ENCODE data around the gene PACRGL.
"Not testable (repeated sequence)": the region's sequence is repeated elsewhere in the genome, so short reads cannot be mapped to it uniquely, and the experiment has no call there.

Gene PACRGL

DNA sequence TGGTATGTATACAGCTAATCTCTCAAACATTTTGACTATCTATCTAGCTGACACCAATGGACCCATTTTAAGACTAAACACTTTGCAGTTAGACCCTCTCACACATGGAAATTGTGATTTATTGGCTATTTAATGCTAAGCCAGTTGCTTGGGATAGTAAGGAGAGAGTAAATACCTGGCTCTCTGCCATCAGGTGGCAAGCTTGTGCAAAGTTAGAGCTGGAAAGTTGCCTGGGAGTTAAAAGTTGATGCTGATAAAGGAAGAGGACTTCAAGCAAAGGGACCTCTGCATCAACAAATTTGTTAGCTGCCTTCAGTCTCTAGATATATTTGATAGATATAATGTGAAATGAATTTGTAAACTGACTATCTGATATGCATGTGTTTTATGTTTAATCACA is 61.1 kb downstream of the PACRGL start:
- DNase-seq (ENCODE audit: extremely low read depth, low read depth): no peak
- TF ChIP-seq, protein P1, sequence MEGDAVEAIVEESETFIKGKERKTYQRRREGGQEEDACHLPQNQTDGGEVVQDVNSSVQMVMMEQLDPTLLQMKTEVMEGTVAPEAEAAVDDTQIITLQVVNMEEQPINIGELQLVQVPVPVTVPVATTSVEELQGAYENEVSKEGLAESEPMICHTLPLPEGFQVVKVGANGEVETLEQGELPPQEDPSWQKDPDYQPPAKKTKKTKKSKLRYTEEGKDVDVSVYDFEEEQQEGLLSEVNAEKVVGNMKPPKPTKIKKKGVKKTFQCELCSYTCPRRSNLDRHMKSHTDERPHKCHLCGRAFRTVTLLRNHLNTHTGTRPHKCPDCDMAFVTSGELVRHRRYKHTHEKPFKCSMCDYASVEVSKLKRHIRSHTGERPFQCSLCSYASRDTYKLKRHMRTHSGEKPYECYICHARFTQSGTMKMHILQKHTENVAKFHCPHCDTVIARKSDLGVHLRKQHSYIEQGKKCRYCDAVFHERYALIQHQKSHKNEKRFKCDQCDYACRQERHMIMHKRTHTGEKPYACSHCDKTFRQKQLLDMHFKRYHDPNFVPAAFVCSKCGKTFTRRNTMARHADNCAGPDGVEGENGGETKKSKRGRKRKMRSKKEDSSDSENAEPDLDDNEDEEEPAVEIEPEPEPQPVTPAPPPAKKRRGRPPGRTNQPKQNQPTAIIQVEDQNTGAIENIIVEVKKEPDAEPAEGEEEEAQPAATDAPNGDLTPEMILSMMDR (IDR thresholded peaks at IDR 0.05; ENCODE audit: low read depth, low read length): no peak

DNA sequence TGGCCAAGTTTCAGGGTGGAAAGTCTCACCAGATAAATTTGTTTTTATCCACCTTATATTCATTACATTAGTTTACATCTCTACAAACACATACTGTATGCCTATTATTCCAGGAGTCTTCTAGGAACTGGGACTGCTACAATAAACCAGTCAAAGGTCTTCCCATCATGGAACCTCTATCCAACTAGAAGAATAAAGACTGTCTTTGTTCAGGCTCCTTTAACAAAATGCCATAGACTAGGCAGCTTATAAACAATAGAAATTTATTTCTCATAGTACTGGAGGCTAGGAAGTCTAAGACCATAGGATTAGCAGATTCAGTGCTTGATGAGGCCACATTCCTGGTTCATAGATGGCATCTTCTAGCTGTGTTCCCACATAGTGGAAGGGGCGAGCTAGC is 61.6 kb downstream of the PACRGL start:
- DNase-seq (ENCODE audit: extremely low read depth, low read depth): no peak
- TF ChIP-seq, protein P1 (IDR thresholded peaks at IDR 0.05; ENCODE audit: low read depth, low read length): no peak

DNA sequence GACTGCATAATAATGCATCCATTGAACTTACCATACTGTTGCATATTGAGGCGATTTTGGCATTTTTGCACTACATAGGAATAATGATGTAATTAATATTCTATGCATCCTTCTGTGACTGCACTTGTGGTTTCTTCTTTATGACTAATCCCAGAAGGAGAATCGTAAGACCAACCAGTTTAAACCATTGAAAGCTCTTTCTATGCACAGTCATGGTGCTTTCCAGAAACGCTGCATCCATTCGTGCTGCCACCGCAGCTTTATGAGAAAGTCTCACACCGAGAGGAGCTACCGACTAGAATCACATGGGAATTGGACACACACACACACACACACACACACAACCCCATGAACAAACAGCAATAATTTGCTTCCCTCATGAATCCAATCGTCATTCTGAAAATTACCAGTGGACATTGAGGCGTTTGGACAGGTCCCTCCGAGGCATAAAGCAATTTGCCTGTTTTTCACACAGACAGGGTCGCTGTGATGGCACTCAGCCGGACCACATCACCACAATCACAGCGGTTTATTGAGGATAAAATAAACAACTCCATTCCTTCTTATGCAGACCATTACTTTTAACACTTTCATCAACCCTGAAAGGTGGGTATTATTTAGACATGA is 64.2 kb downstream of the PACRGL start:
- DNase-seq (ENCODE audit: extremely low read depth, low read depth): no peak
- TF ChIP-seq, protein P1 (IDR thresholded peaks at IDR 0.05; ENCODE audit: low read depth, low read length): no peak

DNA sequence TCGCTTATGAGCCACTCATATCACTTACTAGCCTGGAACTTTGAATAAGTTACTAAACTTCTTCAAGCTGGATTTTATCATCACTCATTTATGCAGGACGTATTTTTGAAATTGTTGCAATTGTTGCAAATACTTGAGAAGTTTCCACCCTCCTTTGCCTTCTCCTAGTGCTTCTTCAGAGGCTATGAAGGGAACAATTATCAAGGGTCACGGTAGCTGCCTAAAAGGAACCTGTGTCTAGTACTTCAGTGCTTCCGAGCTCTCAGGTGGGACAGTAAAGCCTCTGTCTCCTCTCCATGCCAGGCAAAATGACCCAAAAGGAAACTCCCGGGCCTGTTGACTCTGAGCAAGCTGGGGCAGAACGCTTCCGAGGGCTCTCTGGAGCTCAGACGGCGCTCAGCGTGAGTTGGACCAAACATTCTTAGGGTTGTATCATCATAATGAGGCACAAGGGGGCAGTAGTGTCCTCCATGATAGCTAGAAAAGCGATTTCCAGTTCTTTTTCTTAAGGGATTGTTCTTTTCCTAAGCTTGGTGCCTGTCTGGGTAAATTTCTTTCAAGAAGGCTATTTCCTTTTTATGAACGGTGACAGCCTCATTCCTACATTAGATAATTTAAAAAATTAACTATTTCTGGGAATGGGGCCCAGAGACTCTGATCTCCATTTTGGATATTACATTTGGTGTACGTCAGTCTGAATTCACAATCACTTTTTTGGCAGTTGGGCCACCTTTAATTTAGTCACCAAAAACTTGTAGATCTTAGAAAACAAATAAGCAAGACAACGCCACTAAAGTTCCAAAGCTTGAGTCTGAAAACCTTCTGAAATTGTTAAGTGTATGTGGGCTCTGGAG is 73.1 kb downstream of the PACRGL start:
- peak; percentile 7 for DNase-seq (ENCODE audit: extremely low read depth, low read depth)
- TF ChIP-seq, protein P1 (IDR thresholded peaks at IDR 0.05; ENCODE audit: low read depth, low read length): peak; percentile 74

DNA sequence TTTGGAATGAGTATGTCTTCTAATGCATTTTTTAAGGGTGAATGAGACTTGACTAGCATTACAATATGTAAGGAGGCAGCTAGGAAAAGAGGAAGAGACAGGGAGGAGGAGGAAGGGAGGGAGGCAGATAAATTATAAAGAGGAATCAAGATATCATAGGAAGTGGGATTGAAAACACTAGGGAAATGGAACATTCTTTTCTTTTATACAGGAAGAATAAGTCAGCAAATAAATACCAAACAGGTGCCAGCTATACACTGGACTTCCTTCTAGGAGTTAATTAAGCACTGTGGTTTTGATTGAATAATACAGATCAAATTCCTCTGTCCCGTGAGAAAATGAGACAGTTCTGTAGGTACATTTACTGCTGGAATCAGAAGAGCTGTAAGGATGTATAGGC is 78.6 kb downstream of the PACRGL start:
- DNase-seq (ENCODE audit: extremely low read depth, low read depth): no peak
- TF ChIP-seq, protein P1 (IDR thresholded peaks at IDR 0.05; ENCODE audit: low read depth, low read length): no peak

DNA sequence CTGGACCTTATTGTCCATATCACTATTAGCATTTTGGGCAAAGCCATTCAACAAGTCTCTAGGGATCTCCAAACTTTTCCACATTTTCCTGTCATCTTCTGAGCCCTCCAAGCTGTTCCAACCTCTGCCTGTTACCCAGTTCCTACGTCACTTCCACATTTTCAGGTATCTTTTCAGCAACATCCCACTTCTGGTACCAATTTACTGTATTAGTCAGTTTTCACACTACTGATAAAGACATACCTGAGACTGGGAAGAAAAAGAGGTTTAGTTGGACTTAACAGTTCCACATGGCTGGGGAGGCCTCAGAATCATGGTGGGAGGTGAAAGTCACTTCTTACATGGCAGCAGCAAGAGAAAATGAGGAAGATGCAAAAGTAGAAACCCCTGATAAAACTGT is 82.9 kb downstream of the PACRGL start:
- not testable (repeated sequence) for DNase-seq (ENCODE audit: extremely low read depth, low read depth)

DNA sequence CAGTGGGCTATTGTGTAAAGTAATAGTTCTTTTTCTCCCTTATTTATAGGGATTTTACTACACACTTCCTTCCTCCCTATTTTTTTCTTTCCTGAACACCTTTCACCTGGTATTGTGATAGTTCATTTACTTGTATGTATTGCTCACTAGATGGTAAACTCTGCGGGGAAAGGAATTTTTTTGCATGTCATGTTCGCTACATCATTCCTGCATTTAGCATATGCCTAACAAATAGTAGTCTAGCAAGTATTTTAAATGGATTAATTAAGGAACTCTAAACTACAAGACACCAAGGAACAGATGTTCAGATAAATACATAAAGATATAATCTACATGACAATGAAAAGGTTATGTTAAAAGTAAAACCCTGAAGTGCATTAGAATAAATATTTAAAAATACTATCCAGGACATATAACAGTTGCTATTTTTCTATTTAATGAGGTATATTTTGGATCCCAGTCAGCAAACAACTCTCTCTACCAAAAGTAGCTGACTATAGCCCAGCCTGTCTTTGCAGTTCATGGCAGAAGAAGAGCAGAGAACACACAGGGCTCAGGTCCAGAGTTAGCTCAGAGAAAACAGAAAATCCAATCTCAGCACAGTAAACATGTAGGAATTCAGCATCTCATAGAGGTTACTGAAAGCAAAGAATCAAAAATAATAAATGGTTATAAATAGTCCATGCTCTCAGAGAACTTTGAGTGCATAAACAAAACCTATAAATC is 87.8 kb downstream of the PACRGL start:
- no peak for DNase-seq (ENCODE audit: extremely low read depth, low read depth)
- TF ChIP-seq, protein P1 (IDR thresholded peaks at IDR 0.05; ENCODE audit: low read depth, low read length): no peak

All from AG09319 (cell line).